Measurements from ENCODE around the gene SLC2A6. TPM values are rescaled to one million over a fixed set of nuclear protein-coding genes. Genes with fewer than 3 reads are reported as not detected.

SLC2A6 gene
- total RNA-seq, 4 donors from 2014 or later = 0.41 to 2.4 (median 1.4) TPM

DNA sequence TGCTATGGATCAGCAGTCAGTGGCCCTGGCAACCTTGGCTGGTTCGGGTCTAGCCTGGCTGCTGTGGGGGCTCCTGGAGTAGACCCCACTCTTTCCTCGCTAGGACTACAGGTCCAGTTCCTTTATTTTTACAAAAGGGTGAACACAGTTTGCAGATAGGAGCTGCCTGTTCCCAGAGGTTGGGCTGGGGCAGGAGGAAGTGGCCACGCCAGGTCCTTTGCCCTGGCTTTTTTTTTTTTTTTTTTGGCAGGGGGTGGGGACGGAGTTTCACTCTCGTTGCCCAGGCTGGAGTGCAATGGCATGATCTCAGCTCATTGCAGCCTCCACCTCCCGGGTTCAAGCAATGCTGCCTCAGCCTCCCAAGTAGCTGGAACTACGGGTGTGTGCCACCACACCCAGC lies 7.9 kb downstream of the SLC2A6 start:
- no peak overlapping the region for H3K27ac ChIP-seq
- DNase-seq (no peak), ATAC-seq (no peak)
- no peaks in the 10 kb centered on the region for H3K27me3 ChIP-seq
- in situ Hi-C loops (cut with MboI; ENCODE audit: low sequenced_read_pairs in 4 of 4) (no loop called here), intact Hi-C loops (cut with DNase I; ENCODE audit: low total_unique reads) (no loop called here)
- H3K9me3 ChIP-seq = no peaks in the 10 kb centered on the region
- no peak for TF ChIP-seq POLR2A (IDR thresholded peaks at IDR 0.05)
- TF ChIP-seq, protein P1, sequence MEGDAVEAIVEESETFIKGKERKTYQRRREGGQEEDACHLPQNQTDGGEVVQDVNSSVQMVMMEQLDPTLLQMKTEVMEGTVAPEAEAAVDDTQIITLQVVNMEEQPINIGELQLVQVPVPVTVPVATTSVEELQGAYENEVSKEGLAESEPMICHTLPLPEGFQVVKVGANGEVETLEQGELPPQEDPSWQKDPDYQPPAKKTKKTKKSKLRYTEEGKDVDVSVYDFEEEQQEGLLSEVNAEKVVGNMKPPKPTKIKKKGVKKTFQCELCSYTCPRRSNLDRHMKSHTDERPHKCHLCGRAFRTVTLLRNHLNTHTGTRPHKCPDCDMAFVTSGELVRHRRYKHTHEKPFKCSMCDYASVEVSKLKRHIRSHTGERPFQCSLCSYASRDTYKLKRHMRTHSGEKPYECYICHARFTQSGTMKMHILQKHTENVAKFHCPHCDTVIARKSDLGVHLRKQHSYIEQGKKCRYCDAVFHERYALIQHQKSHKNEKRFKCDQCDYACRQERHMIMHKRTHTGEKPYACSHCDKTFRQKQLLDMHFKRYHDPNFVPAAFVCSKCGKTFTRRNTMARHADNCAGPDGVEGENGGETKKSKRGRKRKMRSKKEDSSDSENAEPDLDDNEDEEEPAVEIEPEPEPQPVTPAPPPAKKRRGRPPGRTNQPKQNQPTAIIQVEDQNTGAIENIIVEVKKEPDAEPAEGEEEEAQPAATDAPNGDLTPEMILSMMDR (IDR thresholded peaks at IDR 0.05 in 4 of 5, conservative IDR thresholded peaks at IDR 0.05 in 1 of 5) = no peak
- no peaks in the 10 kb centered on the region for H3K36me3 ChIP-seq
- H3K4me3 ChIP-seq = no peak overlapping the region
- no peaks in the 10 kb centered on the region for H3K4me1 ChIP-seq

DNA sequence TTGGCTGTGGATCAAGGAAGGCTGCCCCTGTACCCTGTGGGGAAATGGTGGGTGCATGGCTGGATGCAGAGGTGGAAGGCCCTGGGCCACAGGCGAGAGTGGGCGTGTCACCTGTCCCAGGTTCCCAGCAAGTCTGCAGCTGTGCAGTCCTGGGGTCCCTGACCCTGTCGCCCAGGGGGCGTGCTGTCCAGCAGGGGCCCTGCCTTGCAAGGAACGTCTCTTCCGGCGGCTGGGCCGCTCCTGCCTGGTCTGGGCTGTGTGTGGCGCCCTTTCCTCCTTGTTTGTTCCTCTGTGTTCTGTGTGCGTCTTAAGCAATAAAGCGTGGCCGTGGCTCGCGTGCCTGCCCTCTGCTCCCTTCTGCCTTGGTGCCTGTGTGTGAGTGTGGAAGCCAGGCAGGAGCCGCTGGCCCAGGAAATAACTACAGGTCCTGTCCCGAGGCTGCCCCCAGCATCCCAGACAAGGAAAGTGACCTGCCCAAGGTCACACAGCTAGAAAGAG lies 8.4 kb downstream of the SLC2A6 start:
- DNase-seq (no peak), ATAC-seq (no peak)
- Histone ChIP-seq H3K9me3 (no peaks in the 10 kb centered on the region), H3K4me1 (no peaks in the 10 kb centered on the region), H3K4me3 (no peak overlapping the region), H3K27me3 (no peaks in the 10 kb centered on the region), H3K36me3 (no peaks in the 10 kb centered on the region), H3K27ac (no peak overlapping the region)
- in situ Hi-C loops (cut with MboI; ENCODE audit: low sequenced_read_pairs in 4 of 4) = no loop called here
- intact Hi-C loops (cut with DNase I; ENCODE audit: low total_unique reads) = no loop called here
- TF ChIP-seq, protein P1 (IDR thresholded peaks at IDR 0.05 in 4 of 5, conservative IDR thresholded peaks at IDR 0.05 in 1 of 5) = no peak
- TF ChIP-seq POLR2A (IDR thresholded peaks at IDR 0.05) = no peak

DNA sequence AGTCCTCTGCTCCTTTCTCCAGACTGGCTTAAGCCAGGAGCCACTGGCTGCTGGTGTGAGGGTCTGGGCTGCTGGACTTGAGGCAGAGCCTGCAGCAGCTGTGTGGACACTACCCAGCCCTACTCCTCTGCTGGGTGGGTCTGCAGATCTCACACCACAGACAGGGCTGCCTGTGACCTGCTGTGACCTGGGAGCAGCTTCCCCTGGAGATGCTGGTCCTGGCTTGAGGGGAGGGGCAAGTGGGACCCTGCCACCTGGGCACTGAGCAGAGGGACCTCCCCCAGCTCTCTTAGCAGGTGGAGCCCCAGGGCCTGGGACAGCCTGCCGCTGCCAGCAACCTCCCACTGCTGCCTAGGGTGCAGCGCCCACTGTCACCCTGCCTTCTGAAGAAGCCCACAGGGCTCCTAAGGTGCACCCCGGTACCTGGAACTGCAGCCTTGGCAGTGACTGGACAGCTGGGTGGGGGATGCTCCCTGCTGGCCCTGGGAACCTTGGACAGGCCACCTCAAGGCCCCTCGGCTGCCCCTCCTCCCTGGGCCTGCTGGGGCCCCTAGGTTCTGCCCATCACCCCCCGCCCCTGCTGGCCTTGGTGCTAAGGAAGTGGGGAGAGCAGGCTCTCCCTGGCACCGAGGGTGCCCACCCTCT lies 10.0 kb downstream of the SLC2A6 start:
- H3K36me3 ChIP-seq = no peaks in the 10 kb centered on the region
- no peaks in the 10 kb centered on the region for H3K4me1 ChIP-seq
- no peaks in the 10 kb centered on the region for H3K27me3 ChIP-seq
- DNase-seq (no peak), ATAC-seq (no peak)
- no peak overlapping the region for H3K27ac ChIP-seq
- H3K9me3 ChIP-seq = no peaks in the 10 kb centered on the region
- H3K4me3 ChIP-seq = no peak overlapping the region
- TF ChIP-seq, protein P1 (IDR thresholded peaks at IDR 0.05 in 4 of 5, conservative IDR thresholded peaks at IDR 0.05 in 1 of 5) = no peak
- TF ChIP-seq POLR2A (IDR thresholded peaks at IDR 0.05) = no peak
- intact Hi-C loops (cut with DNase I; ENCODE audit: low total_unique reads) (loop anchor here (10.0 kb wide), 1 partner anchor 434 kb away; the partner anchor contains the start of gene GTF3C5), in situ Hi-C loops (cut with MboI; ENCODE audit: low sequenced_read_pairs in 4 of 4) (no loop called here)

DNA sequence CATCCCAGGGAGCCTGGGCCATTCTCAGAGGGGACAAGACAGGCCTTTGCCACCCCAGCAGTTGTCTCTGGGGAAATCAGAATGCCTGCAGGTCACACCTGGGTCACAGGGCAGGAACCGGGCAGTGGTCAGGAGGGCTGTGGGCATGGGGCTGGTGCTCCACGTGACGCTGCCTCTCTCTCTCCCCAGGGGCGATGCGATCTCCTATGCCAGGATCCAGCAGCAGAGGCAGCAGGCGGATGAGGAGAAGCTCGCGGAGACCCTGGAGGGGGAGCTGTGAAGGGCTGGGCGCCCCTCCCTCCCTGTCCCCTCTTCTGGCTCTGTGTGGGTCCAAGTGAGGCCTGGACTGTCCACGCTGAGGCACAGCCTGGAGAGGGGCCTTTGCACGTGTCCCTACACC lies 10.5 kb downstream of the SLC2A6 start:
- intact Hi-C loops (cut with DNase I; ENCODE audit: low total_unique reads) = loop anchor here (10.0 kb wide), 1 partner anchor 434 kb away; the partner anchor contains the start of gene GTF3C5
- TF ChIP-seq, protein P1 (IDR thresholded peaks at IDR 0.05 in 4 of 5, conservative IDR thresholded peaks at IDR 0.05 in 1 of 5) = no peak
- no peak for TF ChIP-seq POLR2A (IDR thresholded peaks at IDR 0.05)

More for the DNA sequence above, 10.5 kb downstream of the SLC2A6 start:
- Histone ChIP-seq H3K36me3 (no peaks in the 10 kb centered on the region), H3K27me3 (no peaks in the 10 kb centered on the region), H3K4me1 (no peaks in the 10 kb centered on the region), H3K4me3 (no peak overlapping the region), H3K9me3 (no peaks in the 10 kb centered on the region), H3K27ac (no peak overlapping the region)
- no peak for DNase-seq
- no peak for ATAC-seq
- in situ Hi-C loops (cut with MboI; ENCODE audit: low sequenced_read_pairs in 4 of 4) = no loop called here
